Stimulated activated CD4-positive, alpha-beta T cell treated with anti-CD3 and anti-CD28 coated beads, Interleukin-15, amount 100 ng/mL, for 1 hour (primary cell): ENCODE data around the gene U2AF1L4.
"Not testable (repeated sequence)": the region's sequence is repeated elsewhere in the genome, so short reads cannot be mapped to it uniquely, and the experiment has no call there.

ENCODE experiments used
- DNase-seq, 2 donors: peaks; one replicate each; pipeline ENCODE4 v3.0.0-alpha.2; 2020; ENCODE audit warnings: low read depth in 1 of 2, low spot score in 1 of 2

U2AF1L4 gene

DNA sequence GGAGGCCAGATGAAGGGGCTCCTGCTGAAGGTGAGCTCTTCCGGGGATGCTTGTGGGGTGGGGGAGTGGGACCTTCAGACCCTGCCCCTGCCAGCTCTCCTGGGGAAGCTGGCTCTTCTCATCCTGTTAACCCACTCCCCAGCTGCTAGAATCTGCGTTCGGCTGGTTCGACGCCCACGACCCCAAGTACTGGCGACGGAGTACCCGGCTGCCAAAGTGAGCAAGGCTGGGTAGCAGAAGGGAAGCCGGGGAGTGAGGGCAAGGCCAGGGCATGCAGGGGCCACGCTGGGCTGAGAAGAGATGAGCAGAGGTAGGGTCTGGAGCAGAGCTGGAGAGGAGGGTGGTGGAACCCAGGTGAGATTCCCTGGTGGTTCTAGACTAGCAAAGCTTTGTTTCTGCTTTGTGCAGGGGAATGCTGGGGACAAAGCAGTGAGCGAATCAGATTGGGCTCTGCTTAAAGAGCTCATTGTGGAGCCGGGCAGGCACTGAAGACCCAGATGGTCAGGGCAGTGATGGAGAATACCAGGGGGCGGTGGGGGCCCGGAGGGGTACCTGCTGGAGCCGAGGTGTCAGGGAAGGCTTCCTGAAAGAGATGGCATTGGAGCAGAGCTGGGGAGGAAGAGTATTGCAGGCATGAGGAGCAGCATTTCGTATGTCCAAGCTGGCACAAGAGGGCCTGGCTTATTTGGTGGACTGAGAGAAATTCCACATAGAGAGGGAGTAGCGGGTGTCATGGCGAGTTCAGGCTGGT lies 17.1 kb downstream of the U2AF1L4 start:
- DNase-seq: no peak

GRCh38 chr19:35727053-35727955 lies 17.9 kb downstream of the U2AF1L4 start:
- no peak for DNase-seq

- no peak for DNase-seq
Observed at GRCh38 chr19:35725216-35725861, 19.9 kb downstream of the U2AF1L4 start.

DNA sequence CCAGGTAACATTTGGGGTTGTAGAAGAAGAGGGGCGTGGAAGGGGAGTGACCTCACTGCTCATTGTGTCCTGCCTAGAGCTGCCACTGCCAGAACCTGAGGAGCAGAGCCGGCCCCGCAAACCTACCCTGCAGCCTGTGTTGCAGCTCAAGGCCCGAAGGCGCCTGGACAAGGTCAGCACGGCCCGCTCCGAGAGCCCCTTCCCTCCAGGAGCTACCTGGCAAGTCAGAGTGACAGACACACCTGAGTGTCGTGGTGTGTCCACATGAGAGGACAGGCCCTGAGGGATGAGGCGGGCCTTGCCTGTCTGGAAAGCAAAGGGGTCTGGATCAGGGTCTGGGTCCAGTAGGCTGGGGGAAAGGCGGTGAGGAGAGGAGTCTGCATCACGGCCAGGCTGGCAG lies 20.7 kb downstream of the U2AF1L4 start:
- no peak for DNase-seq

DNA sequence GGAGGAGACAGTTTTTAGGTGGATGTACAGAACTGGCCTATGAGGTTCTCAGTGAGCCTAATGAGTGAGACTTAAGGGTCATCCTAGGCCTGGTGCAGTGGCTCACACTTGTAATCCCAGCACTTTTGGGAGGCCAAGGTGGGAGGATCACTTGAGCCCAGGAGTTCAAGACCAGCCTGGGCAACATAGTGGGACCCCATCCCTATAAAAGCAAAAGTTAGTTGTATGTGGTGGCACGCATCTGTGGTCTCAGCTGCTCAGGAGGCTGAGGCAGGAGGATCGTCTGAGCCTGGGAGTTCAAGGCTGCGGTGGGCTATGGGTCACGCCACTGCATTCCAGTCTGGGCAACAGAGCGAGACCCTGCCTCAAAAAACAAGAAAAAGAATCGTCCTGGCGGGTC lies 21.1 kb downstream of the U2AF1L4 start:
- not testable (repeated sequence) for DNase-seq

- no peak for DNase-seq
Observed at GRCh38 chr19:35723671-35724070, 21.5 kb downstream of the U2AF1L4 start.

- no peak for DNase-seq
Observed at GRCh38 chr19:35722897-35723296, 22.3 kb downstream of the U2AF1L4 start.

DNA sequence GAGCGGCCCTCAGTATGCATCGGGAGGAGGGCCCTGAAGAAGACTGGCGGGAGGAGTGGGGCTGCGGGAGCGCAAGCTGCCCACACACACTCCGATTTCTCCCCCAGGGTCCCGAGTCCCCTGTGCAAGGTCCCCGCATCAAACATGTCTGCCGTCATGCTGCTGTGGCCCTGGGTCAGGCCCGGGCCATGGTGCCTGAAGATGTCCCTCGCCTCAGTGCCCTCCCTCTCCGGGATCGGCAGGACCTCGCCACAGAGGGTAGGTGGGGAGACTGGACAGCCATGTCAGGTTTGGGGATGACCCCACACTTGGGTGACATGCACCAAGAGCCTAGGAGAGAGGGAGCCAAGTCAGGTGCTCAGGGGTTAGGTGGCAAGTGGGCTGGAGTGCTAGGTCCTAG lies 22.8 kb downstream of the U2AF1L4 start:
- no peak for DNase-seq

DNA sequence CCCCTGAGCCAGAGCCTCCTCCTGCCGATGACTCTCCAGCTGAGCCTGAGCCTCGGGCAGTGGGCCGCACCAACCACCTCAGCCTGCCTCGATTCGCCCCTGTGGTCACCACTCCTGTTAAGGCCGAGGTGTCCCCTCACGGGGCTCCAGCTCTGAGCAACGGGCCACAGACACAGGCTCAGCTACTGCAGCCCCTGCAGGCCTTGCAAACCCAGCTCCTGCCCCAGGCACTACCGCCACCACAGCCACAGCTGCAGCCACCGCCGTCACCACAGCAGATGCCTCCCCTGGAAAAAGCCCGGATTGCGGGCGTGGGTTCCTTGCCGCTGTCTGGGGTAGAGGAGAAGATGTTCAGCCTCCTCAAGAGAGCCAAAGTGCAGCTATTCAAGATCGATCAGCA lies 23.8 kb downstream of the U2AF1L4 start:
- no peak for DNase-seq

DNA sequence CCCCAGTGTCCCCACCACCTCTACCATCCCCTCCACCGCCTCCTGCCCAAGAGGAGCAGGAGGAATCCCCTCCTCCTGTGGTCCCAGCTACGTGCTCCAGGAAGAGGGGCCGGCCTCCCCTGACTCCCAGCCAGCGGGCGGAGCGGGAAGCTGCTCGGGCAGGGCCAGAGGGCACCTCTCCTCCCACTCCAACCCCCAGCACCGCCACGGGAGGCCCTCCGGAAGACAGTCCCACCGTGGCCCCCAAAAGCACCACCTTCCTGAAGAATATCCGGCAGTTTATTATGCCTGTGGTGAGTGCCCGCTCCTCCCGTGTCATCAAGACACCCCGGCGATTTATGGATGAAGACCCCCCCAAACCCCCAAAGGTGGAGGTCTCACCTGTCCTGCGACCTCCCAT lies 24.6 kb downstream of the U2AF1L4 start:
- DNase-seq: no peak

DNA sequence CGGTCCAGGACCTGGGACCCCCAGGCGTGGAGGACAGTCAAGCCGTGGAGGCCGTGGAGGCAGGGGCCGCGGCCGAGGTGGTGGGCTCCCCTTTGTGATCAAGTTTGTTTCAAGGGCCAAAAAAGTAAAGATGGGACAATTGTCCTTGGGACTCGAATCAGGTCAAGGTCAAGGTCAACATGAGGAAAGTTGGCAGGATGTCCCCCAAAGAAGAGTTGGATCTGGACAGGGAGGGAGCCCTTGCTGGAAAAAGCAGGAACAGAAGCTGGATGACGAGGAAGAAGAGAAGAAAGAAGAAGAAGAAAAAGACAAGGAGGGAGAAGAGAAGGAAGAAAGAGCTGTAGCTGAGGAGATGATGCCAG lies 25.1 kb downstream of the U2AF1L4 start:
- DNase-seq: no peak

GRCh38 chr19:35719402-35720162 lies 25.6 kb downstream of the U2AF1L4 start:
- DNase-seq: no peak

DNA sequence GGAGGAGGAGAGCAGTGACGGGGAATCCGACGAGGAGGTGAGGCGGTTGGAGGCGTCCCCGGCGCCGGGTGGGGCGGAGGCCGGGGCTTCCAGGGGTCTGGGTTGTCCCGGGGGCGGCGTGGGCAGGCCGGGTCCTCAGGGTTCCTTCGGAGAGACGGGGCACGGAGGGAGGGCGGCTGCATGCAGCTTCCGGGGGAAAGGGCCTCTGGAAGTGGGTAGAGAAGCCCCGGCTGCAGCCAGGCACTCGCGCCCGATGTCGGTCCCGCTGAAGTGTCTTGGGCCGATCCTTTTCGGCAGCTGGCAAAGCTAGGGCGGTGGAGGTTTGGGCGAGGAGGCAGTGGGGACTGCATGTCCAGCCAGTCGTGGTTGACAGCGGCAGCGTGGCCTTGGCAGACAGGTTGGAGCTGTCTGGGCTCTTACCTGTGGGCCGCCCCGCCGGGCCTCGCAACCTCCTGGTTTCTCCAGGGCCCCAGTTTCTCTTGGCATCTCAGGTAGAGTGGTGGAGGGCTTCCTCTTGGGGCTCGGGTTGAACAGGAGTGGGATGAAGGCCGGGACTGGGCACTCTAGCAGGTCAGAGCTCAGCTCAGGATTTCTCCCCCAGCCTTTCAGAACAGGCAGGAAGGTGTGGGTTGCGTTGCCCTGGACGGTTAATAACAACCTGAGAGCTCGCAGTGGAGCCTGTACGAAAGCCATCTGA lies 26.7 kb downstream of the U2AF1L4 start:
- DNase-seq: peak in 1 of 2 donors; percentile 21

DNA sequence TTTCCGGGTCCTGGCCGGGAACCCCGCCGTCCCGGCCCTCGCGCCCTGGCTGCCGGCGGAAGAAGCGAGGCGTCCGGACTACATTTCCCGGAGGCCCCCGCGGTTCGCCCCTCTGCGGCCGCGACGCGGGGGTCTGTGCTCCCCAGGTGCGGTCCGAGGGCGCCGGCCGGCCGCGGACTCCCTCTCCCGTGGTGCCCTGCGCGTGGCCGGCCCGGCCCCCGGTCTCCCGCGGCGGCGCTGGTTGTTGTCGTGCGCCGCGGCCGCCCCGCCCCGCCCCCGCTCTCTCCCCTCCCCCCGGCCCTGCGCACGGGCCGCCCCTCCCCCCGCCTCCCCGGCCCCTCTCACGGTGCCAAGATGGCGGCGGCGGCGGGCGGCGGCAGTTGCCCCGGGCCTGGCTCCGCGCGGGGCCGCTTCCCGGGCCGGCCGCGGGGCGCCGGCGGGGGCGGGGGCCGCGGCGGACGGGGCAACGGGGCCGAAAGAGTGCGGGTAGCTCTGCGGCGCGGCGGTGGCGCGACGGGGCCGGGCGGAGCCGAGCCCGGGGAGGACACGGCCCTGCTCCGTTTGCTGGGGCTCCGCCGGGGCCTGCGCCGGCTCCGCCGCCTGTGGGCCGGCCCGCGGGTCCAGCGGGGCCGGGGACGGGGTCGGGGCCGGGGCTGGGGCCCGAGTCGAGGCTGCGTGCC lies 27.4 kb downstream of the U2AF1L4 start, which contains the start of gene KMT2B:
Gene KMT2B, plus strand, starts transcription at position 339 of the 680 bp plus-strand sequence. Its CDS starts 16 bp downstream, at position 355.
- DNase-seq: no peak

- peak; percentile 93 to 94 for DNase-seq
Observed at GRCh38 chr19:35716801-35717664, 28.2 kb downstream of the U2AF1L4 start.

GRCh38 chr19:35715981-35716800 lies 29.0 kb downstream of the U2AF1L4 start:
- no peak for DNase-seq

GRCh38 chr19:35715355-35715809 lies 29.8 kb downstream of the U2AF1L4 start:
- no peak for DNase-seq
